HS-5 (cell line): ENCODE data around the gene GNPTAB.
"Not testable (repeated sequence)": the region's sequence is repeated elsewhere in the genome, so short reads cannot be mapped to it uniquely, and the experiment has no call there.

Experiments used
- DNase-seq: peaks from one replicate; pipeline ENCODE4 v3.0.0-alpha.2; 2012; ENCODE audit warnings: low read depth

The GNPTAB gene

DNA sequence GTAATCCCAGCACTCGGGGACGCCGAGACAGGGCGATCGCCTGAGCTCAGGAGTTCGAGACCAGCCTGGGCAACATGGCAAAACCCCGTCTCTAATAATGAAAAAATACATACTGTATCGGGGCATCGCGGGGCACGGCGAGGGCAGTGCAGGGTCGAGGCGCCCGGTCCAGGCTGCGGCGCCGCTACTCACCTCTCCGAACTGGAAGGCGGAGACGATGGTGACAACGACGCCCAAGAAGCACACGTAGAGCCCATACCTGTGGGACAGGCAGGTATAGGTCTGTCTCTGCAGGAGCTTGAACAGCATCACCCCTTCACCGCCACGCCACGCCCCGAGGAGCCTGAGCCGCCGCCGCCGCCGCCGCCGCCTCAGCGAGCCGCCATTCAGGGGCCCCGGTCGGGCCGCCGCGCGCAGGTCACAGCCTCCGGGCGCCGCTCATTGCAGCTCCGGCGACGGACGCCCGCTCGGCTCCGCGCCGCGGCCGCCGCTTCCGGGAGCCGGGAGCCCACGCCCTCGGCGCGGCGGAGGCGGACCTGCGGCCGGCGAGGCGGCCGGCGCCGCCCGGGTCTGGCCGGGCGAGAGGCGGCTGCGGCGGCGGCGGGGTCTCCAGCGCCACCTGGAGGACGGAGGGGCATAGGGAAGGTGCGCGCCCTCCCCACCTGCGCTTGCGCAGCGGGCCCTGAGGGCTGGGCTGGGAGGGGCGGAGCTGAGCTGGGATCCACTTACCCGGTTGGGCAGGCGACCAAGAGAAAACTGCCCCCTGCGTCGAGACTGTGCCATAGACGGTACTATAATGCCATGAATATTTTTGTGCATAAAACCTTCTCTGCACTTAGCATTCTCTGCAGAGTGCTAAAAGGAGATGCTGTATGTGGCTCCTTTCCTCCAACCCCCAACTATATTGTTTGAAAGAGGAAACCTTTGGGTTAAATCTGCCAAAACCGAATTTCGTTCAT, at the start of gene GNPTAB:
TSS of gene GNPTAB (minus strand) at position 593 of the 959 bp plus-strand sequence. CDS start at position 309, 284 bp downstream.
- peak; percentile 72 for DNase-seq

DNA sequence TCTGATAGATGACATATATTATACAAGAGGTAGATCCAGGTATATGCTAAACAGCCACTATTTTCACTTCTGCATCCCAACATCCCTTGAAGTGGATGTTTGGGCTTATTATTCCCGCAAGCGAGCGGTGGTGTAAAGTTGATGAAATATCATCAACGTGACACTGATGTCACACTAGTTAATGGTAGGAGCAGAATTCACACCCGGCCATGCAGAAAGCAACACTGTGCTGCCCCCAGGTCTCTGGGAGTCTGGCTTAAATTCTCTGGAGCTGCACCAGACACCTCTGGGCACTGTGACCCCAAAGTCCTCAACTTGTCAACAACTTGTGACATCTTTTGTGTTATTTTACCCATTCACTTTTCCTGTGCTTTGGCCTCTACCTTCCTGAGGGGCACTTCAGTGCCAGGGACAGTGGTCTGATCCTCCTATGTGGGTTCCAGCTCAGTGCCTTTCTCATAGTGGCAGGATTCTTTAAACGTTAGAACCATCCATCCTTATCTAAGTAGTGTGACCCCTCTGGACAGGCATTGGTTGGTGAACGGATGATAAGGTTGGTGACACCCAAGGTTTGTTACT, 47.6 kb upstream of the GNPTAB start:
- DNase-seq = no peak

- DNase-seq = no peak
Observed at GRCh38 chr12:101877806-101878242, 47.1 kb upstream of the GNPTAB start.

- DNase-seq = no peak
Observed at GRCh38 chr12:101876861-101877805, 46.4 kb upstream of the GNPTAB start, which contains the start of gene DRAM1. Gene DRAM1 (plus strand): TSS chr12:101877580. CDS start chr12:101877790, 210 bp downstream.

- no peak for DNase-seq
Observed at GRCh38 chr12:101876322-101876860, 45.6 kb upstream of the GNPTAB start.

- DNase-seq = no peak
Observed at GRCh38 chr12:101875162-101875561, 44.4 kb upstream of the GNPTAB start.

DNA sequence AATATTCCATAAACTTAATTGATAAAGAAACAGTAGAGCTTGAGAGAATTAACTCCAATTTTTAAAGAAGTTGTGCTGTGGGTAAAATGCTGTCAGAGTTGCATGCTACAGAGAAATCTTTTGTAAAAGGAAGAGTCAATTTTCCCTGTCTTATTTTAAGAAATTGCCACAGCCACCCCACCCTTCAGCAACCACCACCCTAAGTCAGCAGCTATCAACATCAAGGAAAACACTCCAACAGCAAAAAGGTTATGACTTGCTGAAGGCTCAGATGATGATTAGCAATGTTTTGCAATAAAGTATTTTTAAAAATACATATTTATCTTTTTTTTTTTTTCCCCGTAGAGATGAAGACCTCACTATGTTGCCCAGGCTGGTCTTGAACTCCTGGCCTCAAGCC, 40.2 kb upstream of the GNPTAB start:
- DNase-seq = no peak

DNA sequence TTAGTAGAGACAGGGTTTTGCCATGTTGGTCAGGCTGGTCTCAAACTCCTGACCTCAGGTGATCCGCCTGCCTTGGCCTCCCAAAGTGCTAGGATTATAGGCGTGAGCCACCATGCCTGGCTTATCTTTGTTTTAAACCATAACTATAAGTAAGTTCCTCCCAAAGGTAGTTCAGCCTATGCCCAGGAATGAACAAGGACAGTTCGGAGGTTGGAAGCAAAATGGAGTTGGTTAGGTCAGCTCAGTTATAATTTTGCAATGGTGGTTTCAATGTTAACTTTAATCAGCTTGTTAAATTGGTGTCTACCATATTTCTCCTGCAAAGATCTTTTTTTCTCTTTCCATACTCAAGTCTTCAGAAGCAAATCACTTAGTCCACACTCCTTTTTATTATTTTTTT, 36.9 kb upstream of the GNPTAB start:
- DNase-seq = not testable (repeated sequence)

DNA sequence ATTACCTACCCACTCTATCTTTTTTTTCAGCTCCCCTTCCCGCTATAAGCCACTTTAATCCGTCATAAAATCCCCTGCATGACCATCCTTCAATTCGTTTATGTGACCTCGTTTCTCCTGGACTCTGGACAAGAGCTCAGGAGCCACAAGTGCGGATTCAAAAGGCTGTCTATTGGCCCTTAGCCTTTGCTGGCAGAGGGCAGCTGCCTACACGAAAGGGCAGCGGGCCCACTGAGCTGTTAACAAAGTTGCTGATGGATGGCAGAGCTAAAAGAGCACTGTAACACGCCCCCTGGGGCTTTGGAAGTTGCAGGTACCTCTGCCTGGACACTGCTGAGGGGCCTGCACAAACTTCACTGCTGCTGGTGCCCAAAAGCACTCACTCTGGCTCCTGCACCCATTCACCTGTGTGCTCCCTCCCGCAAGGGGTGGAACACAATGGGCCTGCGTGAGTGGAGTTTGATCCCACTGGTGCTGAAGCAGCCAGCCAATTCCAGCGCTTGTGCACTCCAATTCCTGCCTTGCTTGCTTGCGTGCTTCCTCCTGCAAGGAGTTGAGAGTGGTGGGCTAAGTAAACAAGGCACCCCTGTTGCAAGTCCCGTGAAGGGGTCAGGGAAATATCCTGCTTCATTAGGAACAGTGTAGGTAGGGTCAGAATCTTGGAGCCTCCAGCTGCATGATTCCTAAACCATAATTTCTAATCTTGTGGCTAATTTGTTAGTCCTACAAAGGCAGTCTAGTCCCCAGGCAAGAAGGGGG, 36.0 kb upstream of the GNPTAB start:
- DNase-seq = no peak

DNA sequence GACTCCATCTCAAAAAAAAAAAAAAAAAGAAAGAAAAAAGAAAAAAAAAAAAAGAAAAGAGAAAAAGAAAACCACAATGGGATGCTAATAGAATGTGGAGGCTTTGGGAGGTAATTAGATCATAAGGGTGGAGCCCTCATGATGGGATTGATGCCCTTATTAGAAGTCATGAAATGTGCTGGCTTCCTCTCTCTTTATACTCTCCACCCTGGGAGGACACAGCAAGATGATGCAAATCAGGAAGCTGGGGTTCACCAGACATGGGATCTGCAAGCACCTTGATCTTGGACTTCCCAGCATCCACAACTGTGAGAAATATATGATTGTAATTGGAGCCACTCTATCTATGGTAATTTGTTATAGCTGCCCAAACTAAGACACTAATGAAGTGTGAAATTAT, 33.2 kb upstream of the GNPTAB start:
- no peak for DNase-seq

GRCh38 chr12:101862245-101862644, 31.5 kb upstream of the GNPTAB start:
- DNase-seq = no peak

DNA sequence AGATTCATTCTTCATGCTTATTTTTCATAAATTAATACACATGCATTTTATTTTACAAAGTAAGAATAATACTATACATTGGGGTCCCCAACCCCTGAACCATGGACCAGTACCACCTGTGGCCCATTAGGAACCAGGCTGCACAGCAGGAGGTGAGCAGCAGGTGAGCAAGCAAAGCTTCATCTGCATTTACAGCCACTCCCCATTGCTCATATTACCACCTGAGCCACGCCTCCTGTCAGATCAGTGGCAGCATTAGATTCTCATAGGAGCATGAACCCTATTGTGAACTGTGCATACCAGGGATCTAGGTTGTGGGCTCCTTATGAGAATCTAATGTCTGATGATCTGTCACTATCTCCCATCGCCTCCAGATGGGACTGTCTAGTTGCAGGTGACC, 30.9 kb upstream of the GNPTAB start:
- DNase-seq = not testable (repeated sequence)

DNA sequence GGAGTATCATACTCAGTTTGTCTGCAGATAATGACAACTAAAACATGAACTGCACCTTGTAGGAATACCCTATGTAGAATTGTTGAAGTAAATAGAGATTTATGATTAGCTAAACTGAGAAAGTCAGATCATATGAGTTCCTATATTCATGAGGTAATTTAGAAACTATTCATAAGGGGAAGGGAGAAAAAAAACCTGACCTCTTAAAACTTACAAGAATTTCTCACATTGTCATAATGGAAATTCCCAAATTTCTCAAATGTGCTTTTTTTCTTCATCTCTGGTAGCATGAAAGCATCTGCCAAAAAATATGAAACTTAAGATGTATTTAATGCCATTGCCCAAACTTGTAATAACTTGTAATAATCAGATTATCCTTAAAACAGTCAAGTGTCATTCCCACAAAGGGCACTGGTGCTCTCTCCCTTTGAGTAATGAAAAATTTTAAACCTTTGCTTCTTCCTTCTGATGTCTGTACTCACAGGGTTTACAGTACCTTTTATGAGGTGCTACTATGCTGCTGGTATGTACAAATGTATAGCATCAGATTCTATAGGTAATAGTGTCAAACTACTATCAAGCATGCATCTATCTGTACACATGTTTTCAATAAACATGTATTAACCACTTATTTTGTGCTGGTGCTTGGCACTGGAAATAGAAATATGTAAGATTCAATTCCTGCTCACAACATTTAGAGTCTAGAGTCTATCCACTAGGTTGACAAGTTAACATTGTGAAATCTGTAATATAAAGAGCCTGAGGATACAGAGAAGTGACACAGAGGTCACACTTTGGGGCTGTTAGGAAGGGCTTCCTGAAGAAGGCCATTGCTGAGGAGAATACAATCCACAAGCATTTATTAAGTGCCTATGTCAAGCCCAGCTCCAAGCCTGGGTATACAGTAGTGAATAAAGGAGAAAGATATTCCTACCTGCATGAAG, 29.2 kb upstream of the GNPTAB start:
- no peak for DNase-seq

DNA sequence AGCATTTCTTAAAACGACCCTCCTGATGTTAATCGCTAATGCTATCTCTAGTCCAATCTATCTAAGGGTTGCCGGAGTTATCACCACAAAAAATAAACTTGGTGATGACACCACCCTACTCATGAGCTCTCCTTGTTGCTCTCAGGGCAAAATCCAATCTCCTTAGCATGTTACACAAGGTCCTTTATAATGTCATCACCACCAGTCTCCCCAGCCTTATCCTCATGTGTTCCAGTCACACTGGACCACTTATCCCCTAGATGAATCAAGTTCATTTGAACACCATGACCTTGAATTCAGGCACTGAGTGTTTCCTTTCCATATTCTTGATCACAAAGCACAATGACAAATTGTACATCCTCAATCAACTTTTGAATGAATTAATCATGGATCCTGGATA, 27.6 kb upstream of the GNPTAB start:
- no peak for DNase-seq

- DNase-seq = peak; percentile 92
Observed at GRCh38 chr12:101857043-101857558, 26.3 kb upstream of the GNPTAB start.

DNA sequence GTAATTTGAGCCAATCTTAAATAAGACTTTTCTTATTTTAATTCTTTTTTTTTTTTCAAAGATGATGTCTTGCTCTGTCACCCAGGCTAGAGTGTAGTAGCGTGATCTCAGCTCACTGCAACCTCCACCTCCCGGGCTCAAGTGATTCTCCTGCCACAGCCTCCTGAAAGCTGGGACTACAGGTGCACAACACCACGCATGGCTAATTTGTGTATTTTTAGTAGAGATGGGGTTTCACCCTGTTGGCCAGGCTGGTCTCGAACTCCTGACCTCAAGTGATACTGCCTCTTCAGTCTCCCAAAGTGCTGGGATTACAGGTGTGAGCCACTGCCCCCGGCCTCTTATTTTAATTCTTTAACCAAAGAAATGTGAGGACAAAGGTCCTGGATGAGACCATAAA, 25.9 kb upstream of the GNPTAB start:
- DNase-seq = not testable (repeated sequence)

- DNase-seq = no peak
Observed at GRCh38 chr12:101855976-101856375, 25.2 kb upstream of the GNPTAB start.

DNA sequence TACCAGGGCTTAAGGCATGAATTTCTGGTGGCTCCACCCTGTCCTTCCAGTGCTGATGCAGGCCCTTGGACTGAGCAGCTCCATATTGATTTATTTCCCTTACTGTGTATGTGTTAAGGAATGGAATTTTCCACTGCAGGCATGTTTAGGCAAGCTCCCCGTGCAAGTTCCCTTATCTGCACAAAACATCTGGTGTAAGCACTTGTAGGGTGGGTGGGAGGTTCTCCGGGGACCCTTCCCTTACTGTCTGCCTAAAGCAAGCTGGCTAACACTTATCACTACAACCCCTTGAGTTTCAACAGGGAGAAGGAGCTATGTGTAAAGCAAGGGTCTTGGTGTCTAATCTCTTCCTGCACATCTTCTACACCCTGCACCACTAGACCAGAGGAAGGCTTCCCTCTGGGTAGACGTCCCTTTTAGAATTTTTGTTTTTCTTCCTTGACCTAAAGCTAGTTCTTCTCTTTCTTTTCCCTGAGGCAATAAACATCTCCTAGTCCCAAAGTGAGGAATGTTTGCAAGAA, 24.7 kb upstream of the GNPTAB start:
- DNase-seq = no peak

GRCh38 chr12:101854747-101855146, 24.0 kb upstream of the GNPTAB start:
- DNase-seq = no peak
